ENCODE data around the gene MAGEF1.

MAGEF1 gene

GRCh38 chr3:184724699-184725098 is 12.8 kb upstream of the MAGEF1 start:
- DNase-seq = no peak

GRCh38 chr3:184719709-184720108 is 7.8 kb upstream of the MAGEF1 start:
- DNase-seq = no peak

DNA sequence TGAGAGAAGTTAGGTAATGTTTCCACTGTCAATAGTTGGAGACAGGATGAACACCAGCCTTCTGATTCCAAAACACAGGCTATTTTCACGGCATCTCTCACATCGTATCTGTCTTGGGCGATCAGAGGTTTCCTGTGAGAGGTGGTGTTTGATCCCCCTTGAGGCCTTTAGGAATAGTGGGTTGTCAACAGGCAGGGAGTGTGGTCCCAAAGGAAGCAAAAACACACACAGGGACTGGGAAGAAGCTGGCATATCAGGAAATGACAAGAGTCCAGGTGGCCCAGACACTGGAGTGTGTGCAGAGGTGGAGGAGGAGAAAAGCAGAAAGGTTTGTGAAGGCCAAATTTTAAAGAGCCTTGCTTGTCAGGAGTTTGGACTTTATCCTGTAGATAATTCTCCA is 6.6 kb upstream of the MAGEF1 start:
- DNase-seq = no peak

- no peak for DNase-seq
These were observed 5.6 kb upstream of the MAGEF1 start for GRCh38 chr3:184717399-184717983.

GRCh38 chr3:184716622-184717398 is 4.9 kb upstream of the MAGEF1 start:
- DNase-seq = peak; percentile 39

DNA sequence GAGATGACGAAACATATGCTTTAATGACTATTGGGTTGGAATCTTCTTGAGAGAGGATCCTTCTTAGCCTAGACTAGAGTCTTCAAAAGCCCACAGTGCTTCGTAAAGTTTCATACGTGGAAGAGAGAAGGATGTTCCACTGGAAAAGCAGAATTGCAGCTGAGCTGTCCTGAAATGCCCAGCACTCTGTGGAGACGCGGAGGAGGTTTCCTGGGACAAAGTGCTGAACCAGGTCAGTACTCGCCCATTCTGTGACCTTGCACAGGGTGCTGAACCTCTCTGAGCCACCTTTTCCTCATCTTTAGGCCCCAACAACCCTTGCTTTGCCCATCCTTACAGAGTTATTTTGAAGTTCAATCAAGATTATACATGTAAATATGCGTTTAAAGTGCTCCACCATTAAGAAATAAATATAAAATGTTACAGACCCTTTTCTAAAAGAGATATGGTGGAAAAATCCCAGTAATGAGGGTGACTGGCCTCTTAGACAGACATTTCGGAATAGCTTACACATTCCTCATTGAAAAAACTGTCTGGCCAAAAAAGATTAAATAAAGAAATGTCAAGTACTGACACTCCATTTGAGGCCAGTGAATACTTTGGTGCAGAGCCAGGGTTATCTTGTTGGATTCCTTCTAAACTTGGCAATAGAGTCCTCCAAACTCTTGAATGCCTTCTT is 4.2 kb upstream of the MAGEF1 start:
- no peak for DNase-seq

DNA sequence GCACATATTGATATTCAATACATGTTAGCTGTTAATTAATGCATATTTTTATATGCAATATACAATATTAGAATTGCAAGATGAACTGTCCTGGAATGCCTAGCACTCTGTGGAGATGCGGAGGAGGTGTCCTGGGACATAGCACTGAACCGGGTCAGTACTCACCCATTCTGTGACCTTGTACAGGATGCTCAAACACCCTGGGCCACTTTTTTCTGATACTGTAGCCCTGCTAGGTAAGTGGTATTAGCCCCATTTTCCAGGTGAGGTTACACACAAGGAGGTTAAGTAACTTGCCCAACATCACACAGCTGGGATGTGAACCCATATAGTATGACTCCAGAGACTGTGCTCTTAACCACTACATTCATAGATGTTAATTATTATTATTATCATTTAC is 1.7 kb upstream of the MAGEF1 start:
- DNase-seq = no peak

- DNase-seq = no peak
These were observed 1.1 kb upstream of the MAGEF1 start for GRCh38 chr3:184713040-184713355.

GRCh38 chr3:184712248-184713039 is 580 bp upstream of the MAGEF1 start:
- DNase-seq = no peak

GRCh38 chr3:184710870-184711492 is 883 bp downstream of the MAGEF1 start:
- no peak for DNase-seq

GRCh38 chr3:184703657-184704056 is 8.2 kb downstream of the MAGEF1 start:
- no peak for DNase-seq

GRCh38 chr3:184700759-184701158 is 11.1 kb downstream of the MAGEF1 start:
- DNase-seq = no peak

GRCh38 chr3:184697845-184698244 is 14.0 kb downstream of the MAGEF1 start:
- no peak for DNase-seq

DNA sequence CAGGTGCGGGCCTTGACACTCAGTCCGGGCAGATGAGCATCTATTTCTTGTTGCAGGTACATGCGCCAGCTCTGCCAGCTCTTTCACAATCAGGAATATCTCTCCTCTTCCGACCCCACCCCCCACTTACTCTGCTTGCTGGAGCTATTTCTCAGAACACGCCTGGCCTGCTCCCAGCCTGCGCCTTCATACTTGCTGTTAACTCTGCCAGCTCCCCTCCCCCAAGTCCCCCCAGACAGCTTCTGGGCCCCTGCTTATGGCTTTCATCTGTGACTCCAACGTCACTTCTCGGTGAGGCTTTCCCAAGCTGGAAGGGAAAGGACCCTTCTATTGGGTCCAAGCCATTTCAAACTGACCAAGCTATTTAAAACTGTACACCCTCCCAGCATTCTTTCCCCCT is 15.2 kb downstream of the MAGEF1 start:
- no peak for DNase-seq

GRCh38 chr3:184694716-184695115 is 17.1 kb downstream of the MAGEF1 start:
- no peak for DNase-seq

- DNase-seq = no peak
These were observed 17.7 kb downstream of the MAGEF1 start for GRCh38 chr3:184694133-184694665.

DNA sequence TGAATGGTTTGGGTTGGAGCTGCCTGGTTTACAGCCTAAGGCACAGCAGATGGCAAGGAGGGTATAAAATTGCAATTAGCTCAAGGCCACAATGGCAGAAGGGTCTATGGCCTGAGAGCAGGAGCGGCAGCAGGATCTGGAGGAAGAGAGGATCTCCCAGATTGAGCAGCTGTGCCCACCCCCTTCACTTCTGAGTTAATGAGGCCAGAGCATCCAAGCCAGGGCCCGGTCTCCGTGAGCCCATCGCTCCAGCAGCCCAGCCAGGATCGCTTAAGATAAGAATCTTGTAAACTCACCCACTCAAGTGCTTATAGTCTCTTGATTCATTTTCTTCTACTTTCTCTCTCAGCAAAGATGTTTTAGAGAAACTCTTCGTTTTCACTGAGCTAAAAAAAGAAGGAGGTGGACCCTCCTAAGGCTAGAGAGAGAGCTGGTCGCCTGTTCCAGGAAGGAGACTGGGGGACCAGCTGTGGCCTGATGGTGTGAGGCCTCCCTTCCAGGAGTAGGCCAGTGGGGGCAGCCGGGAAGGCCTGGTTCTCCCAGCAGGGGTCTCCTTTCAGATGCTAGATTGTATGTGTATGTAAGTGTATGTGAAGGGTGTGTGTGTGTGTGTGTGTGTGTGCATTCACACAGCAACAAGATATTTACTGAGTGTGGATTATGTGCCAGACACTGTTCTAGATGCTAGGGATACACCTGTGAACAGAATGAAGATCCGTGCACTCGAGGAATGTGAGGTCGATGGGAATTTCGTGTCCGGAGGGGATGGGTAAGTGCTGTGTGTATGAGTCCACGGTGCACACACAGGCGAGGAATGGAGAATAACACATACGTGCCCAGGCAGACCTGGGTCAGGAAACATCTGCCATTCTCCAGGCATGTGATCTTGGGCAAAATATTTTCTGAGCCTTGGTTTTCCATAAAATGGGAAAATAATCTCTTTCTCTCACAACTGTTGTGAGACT is 18.6 kb downstream of the MAGEF1 start:
- DNase-seq = no peak

- no peak for DNase-seq
These were observed 20.2 kb downstream of the MAGEF1 start for GRCh38 chr3:184691397-184692231.

DNA sequence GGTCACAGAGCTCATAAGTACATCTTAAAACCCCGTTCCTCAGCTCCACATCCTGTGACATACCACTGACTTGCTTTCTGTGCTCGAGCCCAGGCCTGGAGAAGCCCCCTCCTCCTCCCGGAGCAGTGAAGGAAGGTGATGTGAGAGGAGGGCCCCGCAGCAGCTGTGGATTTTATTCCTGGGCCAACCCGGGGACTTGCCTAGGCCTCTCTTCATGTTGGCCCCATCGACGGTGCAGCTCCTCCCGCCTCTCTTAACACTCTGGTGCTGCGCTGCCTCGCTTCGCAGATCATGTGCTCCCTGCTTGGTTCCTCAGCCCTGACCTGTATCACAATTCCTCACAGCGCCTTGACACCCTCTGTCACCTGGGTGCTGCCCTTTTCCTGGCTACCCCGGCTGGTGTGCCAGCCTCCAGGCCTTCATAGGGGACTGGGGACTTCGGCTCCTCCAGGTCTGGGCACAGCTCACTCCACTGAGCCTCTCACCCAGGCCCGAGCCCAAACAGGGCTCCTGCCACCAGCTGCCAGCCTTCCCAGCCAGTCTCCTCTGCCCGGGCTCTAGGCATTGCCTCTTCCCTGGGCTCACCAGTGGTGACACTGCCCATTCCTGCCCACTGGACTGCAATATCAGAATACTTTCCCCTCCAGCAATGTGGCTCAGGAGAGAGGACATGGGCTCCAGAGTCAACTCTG is 21.5 kb downstream of the MAGEF1 start:
- no peak for DNase-seq

DNA sequence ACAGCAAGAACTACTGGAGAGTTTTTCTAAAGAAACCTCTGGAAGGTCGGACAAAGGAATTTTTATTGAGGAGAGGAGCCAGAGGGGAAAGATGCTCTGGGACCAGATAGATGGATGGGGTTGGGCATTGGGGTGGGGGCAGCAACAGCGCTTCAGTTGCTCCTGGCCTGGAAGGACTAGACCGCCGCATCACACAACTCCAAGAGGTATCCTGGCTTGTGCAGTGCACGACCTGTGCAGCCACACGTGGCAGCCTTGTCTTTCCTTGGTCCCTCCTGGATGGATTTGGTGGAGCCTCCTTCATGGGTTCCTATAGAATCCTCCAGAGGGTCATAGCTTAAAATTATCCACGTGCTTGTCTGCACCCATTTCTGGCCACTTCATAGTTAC is 23.0 kb downstream of the MAGEF1 start:
- DNase-seq = no peak
